Cerebellar cortex (tissue), 1 donor: ENCODE results near the gene HK3.
A peak's percentile ranks its signal among the peaks of the same experiment; 100 is the strongest.

Experiments used
- DNase-seq: peaks from one replicate; pipeline ENCODE4 v3.0.0-alpha.2; 2015; ENCODE audit warnings: low spot score

Gene HK3

DNA sequence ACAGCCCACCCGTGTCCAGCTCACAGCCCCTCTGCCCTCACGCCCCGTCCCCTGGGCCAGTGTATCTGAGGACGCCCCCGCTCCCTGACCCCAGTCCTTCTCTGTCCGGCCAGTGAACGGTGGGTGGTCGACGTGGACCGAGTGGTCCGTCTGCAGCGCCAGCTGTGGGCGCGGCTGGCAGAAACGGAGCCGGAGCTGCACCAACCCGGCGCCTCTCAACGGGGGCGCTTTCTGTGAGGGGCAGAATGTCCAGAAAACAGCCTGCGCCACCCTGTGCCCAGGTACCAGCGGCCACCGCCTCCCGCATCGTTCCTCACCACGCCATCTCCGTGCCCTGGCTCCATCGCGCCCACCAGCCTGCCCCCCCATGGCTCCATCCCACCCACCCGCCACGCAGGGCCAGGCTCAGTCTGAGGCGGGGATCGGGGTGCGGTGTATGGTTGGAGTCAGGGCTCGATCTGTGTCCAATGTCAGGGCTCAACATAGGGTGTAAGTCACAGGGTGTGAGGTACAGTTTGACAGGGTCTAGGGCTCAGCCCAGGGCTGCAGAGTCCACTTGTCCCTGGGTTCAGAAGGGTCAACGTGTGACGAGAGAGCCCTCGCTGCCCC is 29.5 kb downstream of the HK3 start:
- DNase-seq: no peak

DNA sequence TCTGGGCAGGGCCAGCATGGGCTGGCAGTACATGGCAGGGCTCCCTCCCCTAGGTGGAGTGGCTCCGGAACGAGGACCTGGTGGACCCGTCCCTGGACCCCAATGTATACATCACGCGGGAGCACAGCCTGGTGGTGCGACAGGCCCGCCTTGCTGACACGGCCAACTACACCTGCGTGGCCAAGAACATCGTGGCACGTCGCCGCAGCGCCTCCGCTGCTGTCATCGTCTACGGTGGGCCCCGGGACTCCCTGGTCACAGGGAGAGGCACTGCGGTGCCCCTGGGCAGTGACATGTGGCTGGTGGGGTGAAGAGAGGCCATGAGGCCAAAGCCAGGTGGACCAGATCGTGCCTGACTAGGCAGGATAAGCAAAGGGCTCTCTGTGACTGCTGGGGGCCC is 30.4 kb downstream of the HK3 start:
- no peak for DNase-seq

DNA sequence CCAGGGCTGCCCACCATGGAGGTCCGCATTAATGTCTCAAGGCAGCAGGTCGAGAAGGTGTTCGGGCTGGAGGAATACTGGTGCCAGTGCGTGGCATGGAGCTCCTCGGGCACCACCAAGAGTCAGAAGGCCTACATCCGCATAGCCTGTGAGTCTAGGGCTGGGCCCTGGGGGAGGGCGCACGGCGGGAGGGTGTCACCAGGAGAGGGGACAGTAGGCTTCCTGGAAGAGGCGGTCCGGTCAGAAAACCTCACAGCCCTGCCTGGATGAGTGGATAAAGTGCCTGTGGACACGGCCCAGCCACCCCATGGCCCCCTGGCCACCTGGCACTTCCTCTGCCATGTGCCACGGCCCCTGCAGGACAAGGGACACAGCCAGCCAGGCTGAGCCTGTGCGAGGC is 31.0 kb downstream of the HK3 start:
- no peak for DNase-seq

DNA sequence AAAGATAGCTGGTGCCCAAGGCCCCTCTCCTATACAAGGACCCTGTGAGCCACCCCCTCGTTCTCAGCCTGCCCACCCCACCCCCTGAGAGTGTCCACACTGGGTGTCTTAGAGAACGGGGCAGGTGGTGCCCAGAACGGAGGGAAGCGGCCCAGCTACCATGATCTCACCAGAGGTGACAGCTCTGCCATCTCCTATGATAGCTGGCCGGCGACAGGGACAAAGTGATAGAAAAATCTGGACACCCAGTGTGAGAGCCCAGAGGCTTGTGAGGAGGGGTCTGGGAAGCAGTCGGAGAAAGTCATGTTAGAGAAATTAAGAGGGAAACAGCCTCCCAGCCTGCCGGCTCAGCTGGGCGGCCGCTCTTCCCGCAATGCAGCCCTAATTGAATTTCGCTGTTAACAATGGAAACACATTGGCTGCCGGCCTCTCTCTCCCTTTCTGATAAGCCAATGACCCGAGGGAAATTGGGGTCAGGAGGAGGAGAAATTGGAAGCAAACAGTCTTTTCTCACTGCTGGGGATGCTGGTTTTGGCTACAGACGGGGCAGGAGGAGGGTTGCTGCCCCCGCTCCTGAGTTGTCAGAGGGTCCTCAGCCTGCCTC is 32.3 kb downstream of the HK3 start:
- DNase-seq: no peak

DNA sequence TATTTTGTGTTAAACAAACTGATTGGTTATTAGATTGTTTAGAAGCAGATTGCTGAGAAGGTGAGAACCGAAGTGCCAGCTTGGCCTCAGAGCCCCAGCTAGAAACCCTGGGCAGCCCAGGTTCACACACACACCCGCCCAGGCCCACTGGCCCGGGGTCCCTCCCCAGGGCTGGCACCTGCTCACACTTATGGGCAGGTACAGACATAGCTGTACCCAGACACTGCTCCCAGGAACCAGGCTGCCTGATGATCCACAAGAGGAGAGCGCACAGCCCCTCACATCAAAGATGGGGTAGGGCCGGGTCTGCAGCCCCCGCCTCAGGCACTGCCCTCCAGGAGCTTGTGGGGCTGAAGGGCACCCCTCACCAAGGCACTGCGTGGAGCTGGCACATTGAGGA is 33.2 kb downstream of the HK3 start:
- DNase-seq: no peak

DNA sequence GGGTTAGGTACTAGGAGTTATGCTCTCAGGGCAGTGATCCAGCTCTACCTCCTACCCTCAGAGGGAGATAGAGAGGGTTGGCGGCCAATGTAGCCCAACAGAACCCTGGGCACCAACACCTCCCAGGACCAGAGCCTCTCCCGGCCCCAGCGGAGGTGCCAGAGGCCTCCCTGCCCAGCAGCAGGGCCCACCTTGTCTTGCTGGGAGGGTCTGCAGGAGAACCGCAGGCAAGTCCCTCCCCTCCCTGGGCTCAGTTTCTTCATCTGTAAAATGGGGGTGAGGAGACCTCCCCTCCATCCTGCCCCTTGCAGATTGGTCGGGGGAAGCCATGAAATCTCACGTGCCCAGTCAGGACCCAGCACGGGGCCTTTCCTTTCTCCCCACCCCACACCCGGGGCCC is 34.4 kb downstream of the HK3 start:
- DNase-seq: no peak

DNA sequence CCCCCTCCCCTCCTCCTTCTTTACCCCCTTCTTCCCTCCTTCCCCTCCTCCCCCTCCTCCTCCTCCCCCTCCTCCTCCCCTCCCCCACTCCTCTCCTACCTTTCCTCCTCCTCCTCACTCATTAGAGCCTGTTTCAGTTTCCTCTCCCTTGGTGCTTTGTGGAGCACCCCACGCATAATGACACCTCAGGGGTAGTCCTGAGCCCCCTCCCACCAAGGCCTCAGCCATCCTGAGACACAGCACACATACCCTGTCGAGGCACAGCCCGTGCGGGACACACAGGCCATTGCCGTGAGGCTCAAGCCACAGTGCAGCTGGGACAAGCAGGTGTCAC is 35.4 kb downstream of the HK3 start:
- no peak for DNase-seq

DNA sequence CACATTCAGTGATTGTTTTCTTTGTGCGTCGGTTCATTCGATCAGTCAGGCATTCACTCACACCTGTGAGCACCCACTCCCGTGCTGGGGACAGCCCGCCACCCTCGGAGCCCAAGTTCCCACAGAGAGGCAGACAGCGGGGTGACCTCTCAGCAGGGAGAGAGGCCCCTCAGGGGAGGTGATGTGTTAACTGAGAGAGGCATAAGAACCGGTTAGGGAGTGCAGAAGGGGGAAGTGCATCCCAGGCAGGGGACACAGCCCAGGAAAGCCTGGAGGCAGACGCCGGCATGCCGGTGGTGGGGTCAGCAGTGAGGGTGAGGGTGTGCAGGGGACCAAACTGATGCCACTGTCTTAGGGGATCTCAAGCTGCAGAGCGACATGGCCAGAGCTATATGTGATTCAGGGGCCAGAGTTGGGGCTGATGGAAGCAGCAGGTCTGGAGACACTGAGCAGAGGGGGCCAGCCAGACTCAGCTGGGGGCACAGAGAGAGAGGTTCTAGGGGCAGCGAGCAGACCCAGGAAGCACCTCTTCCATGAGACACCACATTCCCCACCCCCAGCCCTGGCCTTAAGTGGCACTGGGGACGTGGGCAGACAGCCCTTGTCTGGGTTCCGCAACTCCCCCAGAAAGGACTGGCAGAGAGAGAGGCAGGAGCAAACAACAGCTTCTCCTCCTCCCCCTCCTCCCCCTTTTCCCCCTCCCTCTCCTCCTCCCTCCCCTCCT is 35.9 kb downstream of the HK3 start:
- DNase-seq: no peak

DNA sequence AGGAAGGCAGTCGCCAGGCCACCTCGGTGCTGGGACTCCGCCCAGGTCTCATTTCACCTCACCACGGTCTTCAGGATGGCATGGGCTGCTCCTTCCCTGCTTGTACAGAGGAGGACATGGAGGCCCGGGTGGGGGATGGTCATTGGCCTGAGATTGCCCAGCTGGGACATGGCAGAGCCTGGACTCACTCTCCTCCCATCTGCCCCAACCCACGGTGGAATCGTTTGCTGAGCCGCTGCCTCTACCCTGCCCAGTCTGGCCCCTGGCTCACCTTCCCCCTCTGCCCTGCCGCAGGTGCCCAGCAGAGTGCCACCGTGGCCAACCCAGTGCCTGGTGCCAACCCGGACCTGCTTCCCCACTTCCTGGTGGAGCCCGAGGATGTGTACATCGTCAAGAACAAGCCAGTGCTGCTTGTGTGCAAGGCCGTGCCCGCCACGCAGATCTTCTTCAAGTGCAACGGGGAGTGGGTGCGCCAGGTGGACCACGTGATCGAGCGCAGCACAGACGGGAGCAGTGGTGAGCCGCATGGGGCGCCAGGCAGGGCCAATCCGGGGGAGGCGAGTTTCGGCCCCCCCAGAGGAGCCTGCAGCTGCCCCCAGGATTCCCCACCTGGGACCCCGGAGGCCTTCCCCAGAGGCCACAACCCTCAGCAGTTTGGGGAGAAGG is 36.7 kb downstream of the HK3 start:
- DNase-seq: no peak

DNA sequence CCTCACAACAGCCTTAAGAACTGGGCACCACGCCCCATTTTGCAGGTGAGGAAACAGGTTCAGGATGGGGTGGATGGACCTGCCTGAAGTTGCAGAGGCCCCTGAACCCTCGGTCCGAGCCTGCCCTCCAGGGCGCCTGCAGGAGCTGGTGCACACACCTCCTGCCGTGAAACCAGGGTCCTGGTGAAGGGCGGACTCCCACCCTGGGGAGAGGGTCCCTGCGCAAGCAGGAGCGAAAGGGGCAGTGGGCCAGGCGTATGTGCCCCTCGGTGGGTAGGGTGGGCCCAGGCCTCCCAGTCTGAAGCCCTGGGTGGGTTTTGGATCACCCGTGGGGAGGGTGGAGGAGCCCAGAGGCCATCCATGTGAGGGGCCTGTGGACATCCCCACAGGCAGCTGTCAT is 37.9 kb downstream of the HK3 start:
- no peak for DNase-seq

DNA sequence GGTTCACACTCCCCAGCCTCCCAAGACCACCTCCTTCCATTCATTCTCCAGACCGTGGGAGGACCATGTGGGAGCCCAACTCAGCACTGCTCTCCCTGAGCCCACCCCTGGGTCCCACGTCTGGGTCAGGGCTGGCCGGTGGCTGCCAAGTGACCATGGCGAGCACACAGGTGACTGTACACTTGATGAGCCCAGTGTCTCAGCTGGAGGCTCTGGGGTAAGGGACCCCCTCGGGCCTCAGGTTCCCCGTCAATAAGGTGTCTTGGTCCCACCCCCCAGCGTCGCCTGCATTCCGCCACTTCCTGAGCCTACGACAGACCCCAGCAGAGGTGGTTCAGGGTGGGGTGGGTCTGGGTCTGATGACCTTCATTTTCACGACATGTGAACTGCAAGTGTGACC is 38.8 kb downstream of the HK3 start:
- DNase-seq: no peak

DNA sequence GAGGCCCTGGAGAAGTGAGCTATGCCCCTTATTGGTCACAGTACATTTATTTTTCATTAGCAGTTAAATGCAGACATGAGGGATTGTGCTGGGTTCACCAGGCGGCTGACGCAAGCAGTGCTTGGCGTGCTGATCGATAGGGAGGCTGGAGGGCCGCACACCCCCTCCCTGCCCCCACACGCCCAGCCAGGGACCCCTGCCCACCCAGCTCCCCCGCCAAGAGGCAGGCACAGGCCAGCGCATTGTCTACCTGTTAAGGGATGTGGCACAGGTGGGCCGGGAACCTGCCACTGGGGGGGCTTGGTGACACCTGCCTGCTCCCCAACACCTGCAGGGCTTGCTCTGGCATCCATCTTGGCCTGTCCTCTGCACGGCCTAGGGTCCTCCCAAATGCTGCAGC is 39.2 kb downstream of the HK3 start:
- no peak for DNase-seq

DNA sequence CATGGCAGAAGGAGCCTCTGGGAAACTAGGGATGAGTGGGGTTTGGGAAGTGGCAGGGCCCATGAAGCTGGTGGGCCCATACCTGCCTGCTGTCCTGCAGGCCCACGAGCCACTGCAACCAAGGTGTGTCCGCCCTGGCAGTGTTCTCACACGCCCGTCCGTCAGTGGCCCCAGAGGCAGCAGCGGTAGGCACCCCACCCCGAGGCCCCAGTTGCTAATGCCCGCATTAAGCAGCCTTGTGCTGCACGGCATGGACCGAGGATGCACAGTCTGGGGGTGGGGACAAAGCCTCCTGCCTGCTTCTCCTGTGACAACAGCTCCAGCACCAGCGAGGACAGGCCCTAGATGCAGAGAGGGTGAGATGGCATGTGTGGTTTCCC is 41.3 kb downstream of the HK3 start:
- no peak for DNase-seq

DNA sequence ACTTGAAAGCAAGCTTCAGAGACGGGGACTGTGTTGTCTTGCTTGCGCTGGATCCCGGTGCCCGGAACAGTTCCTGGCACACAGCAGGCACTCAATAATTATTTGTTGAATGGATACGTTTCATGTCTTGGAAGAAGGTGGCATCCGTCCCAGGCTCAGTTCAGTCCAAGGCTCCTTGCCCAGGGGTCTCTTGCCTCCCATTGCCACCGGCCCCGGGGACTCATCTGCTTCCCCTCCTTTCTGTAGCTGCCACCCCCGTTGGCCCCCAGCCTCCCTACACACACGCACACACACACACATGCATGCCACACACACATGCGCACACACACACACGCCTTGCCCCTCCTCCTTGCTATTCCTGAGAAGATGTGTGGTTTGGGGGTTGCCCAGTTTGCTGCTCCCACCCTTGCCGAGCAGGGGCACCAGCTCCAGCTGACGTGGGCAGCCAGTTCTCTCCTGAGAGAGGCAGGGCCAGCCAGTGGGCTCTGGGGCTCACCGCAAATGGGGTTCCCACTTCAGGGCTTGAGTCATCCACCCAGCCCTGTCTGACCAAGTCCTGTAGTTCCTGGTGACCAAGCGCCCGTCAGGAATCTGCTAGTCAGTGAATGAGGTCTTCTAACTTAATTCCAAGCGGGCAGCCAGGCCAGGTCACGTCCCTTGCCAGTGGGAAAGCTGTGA is 41.8 kb downstream of the HK3 start:
- DNase-seq: no peak

DNA sequence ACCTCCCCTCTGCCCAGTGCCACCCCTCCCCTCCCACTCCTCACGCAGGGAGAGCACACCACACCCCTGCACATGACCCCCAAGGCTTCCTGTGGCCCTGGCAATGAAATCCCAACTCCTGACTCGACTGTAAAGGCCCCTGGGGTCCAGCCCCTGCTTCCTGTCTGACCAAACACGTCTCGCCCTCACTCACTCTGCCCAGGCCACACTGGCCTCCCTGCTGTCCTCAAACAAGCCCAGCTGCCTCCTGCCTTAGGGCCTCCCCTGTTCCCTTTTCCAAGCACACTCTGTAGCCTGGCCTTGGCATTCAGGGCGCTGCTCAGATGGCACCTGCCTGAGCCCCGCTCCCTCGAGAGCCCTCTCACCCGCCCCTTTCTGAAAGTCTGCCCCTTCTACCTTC is 42.4 kb downstream of the HK3 start:
- DNase-seq: no peak

DNA sequence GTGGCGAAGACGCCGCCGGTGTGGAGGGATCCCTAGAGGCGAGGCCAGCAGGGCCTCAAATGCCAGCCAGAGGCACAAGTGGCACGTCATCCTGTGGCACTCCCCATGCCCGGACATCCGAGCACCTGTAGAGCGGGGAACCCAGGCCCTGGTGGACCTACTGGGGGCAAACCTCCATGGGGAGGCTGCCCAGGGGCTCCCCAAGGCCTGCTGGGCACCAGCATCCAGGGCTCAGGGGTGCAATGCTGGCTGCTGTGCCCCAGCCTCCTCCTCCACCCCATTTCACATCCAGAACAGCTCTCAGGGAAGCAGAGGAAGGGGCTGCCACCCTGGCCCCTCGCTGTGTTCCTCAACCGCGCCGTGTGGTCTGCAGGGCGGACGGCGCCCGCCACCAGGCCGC is 43.5 kb downstream of the HK3 start:
- no peak for DNase-seq

DNA sequence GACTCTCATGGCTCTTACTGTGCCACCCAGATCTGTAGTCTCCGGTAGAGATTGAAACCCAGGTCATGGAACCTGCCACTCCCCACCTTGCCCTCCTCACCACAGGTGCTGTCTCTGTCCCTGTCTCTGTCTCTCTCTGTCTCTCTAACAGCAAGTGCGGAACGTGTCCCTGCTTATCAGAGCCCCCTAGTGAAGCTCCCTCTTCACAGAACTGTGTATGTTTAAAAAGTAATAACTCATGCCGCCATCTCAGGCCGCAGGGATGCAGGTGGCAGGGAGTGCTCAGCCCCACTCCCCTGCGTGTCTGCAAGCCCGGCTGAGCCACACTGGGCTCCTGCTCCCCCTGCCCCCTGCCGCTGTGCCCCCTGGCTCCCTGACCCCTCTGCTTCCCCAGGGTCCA is 45.0 kb downstream of the HK3 start:
- DNase-seq: no peak

DNA sequence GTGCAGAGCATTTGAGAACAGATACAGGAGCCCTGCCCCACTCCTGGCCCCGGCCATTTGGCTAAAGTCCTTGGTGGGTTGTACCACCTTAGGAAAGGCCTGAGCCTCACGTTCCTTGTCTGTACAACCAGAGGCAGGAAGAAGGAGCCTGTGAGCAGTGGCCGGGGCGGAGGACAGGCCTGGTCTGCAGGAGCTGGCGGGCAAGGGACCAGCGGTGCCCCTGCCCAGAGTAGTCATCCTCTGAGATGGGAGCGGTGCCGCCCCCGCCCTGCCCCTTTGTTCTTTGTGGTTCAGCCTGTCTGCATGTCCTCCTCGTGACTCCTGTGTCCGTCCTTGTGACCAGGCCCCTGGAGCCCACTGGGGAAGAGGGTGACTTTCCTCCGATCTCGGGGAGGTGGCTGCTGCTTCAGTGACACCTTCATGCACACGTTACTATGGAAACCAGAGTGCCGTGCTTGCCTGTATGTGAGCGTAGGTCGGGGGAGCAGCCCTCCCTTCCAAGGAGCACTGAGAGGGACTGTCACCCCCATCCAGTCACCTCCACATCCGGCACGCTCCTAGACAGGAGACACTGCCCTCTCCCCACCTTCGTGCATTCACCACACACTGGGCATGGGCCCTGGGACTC is 45.9 kb downstream of the HK3 start:
- DNase-seq: no peak

DNA sequence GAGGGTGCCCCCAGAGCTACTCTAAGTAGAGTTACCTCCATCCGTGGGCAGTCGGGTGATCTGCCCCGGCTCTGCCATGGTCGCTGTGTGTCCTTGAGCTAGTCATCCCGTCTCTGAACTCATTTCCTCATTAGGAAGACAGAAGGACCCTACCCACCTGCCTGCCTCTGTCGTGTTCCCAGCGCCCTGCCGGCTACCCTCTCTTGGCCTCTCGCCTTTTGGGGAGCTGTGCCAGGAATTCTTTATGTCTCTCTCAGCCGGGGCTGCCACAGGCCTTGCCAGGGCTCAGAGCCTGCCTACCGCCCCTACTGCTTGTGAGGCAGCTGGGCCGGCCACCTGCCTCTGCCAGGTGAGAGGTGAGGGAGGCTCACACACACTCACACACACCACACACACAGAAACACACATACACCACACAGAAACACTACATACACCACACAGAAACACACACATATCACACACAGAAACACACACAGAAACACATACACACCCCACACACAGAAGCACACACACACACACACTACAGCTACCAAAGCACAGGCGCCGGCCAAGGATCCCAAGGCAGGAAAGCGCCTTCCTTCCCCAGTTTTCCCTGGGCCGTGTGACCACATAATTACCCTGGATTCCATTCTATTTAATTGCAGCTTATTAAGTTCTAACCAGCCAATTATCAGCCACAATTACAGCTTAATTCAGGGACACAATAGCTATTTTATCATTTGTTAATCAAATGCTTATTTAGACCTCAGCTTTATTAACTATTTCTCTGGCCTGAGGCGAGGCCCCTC is 47.1 kb downstream of the HK3 start:
- DNase-seq: peak; percentile 88

DNA sequence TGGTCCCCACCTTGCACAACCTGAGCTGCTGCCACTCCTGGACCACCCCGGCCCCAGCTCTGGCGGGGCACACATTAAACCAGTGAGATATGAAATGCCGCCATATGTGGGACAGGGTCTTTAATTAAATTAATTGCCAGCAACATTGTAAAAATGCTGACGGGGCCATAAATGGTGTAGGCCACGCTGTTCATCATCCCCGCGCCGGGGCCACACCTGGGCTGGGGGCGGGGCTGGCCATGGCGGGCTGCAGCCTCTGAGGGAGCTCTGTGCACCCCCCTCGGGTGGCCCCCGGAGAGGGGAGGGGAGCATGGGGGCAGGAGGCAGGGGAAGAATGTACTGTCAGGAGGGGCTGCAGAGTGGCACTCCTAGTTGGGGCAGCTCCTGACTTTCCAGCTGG is 47.8 kb downstream of the HK3 start:
- no peak for DNase-seq

DNA sequence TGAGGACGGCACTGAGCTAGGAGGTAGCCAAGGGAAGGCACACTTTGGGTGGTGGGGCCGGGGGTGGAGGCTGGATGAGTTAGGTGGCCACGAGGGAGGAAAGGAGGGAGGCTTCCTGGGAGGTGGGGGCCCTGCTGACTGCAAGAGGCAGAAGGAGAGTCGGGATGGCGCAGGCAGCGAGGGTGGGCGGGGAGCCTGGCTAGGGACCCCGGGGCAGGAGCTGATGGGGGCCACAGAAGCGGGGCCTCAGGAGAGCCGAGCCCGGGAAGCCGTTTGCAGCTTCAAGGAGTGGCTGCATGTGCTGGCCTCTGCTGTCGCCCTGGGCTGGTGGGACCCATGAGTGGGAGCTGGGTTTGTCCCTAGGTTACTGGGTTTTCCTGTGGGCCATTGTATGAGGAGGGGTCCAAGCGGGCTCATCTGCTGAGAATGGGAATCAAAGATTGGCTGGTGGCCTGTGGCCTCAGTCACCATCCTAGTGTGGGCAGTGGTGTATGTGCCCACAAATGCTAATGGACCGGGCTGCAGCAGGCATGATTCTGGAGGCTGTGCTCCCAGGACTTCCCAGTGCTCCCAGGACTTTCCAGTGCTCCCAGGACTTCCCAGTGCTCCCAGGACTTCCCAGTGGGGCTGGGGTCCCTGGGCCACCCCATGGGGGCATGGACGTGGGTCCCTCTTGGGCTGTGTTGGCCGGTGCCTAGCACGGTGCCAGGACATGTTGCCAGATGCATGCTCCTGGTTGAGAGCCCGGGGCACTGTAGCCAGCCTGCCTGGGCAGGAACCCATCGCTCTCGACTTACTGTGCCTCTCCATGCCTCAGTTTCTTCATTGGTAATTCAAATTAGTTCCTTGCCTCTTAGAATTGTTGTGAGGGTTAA is 48.5 kb downstream of the HK3 start:
- DNase-seq: no peak
